ENCODE measurements around the gene F10. TPM values are rescaled to one million over a fixed set of nuclear protein-coding genes. Genes with fewer than 3 reads are reported as not detected.
"Not testable (repeated sequence)": the region's sequence is repeated elsewhere in the genome, so short reads cannot be mapped to it uniquely, and the experiment has no call there.

Gene F10
- total RNA-seq, 1 donor from 2014 or later = 0.08 TPM

DNA sequence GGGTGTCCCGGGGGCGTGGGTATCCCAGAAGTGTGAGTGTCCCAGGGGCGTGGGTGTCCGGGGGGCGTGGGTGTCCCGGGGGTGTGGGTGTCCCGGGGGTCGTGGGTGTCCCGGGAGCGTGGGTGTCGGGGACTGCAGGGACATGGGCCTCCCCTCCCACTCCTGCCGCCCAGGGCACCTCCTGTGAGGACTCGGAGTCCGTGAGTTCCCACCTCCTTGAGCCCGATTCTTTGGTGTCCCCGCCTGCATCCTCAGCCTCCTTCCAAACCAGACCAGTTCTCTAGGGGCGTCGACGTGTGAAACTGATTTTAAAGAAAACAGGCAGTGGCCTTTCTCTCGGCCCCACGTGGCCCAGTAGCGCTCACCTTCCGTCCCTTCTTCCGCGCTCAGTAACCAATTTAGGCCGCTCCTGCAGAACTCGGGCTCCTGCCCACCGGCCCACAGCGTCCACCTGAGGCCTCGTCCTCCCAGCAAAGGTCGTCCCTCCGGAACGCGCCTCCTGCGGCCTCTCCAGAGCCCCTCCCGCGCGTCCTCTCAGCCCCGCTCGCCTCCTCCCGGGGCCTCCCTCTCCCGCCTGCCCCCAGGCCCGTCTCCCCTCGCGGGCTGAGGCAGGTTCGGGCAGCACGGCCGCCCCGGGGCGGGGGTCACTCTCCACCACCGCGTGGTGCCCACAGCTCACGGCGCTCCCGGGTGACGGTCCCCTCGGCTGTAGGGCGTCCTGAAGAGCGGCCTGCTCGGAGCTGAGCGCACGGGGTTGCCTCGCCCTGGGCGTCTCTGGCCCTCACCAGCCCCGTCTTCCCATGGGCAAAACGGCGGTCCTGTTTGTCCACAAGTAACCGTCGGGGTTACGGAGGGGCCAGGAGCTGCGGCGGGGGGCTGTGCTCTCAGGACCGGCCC is 13.2 kb upstream of the F10 start:
- Histone ChIP-seq H3K27me3 (ENCODE audit: control insufficient read depth, insufficient read depth, low read length) (peaks cover 34% of the 10 kb centered on the region), H3K4me3 (ENCODE audit: low read depth, low read length) (no peak overlapping the region), H3K36me3 (ENCODE audit: control insufficient read depth, insufficient read depth, low read length) (no peaks in the 10 kb centered on the region)
- TF ChIP-seq, protein P1, sequence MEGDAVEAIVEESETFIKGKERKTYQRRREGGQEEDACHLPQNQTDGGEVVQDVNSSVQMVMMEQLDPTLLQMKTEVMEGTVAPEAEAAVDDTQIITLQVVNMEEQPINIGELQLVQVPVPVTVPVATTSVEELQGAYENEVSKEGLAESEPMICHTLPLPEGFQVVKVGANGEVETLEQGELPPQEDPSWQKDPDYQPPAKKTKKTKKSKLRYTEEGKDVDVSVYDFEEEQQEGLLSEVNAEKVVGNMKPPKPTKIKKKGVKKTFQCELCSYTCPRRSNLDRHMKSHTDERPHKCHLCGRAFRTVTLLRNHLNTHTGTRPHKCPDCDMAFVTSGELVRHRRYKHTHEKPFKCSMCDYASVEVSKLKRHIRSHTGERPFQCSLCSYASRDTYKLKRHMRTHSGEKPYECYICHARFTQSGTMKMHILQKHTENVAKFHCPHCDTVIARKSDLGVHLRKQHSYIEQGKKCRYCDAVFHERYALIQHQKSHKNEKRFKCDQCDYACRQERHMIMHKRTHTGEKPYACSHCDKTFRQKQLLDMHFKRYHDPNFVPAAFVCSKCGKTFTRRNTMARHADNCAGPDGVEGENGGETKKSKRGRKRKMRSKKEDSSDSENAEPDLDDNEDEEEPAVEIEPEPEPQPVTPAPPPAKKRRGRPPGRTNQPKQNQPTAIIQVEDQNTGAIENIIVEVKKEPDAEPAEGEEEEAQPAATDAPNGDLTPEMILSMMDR (IDR thresholded peaks at IDR 0.05; ENCODE audit: insufficient read depth, low read length, poor library complexity, severe bottlenecking) = no peak
- DNase-seq (ENCODE audit: low read depth) = no peak

DNA sequence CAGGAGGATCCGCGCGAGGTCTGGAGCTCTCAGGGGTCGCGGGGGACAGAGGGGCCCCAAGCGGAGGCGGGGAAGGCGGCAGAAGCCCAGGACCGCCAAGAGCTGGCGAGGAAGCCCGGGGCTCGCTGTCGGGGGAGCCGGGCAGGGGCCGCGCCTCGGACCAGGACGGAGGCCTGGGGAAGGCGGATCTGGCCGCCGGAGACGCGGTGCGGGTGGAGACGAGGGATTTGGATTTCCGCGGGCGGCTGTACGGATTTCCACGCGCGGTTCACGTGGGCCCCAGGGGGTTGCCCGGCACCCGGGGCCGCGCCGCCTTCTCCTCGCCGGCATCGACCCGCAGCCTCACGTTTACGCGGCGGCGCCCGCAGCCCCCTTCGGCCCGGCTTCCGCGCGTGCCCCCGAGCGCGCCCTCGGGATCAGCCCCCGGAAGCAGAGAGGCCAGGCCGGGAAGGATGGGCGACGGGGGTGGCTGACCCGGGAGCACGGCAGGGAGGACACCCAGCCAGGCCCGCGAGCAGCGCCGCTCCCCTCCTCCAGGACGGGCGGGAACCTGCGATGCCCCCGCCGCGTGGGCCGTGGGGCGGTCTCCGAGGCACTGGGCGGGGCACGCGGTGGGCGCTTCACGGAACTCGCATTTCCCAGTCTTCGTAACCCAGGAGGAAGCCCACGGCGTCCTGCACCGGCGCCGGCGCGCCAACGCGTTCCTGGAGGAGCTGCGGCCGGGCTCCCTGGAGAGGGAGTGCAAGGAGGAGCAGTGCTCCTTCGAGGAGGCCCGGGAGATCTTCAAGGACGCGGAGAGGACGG is 12.3 kb upstream of the F10 start:
- no peaks in the 10 kb centered on the region for H3K36me3 ChIP-seq (ENCODE audit: control insufficient read depth, insufficient read depth, low read length)
- peaks cover 33% of the 10 kb centered on the region for H3K27me3 ChIP-seq (ENCODE audit: control insufficient read depth, insufficient read depth, low read length)
- TF ChIP-seq, protein P1 (IDR thresholded peaks at IDR 0.05; ENCODE audit: insufficient read depth, low read length, poor library complexity, severe bottlenecking) = no peak
- peak overlapping the region; percentile 15 for H3K4me3 ChIP-seq (ENCODE audit: low read depth, low read length)
- no peak for DNase-seq (ENCODE audit: low read depth)

DNA sequence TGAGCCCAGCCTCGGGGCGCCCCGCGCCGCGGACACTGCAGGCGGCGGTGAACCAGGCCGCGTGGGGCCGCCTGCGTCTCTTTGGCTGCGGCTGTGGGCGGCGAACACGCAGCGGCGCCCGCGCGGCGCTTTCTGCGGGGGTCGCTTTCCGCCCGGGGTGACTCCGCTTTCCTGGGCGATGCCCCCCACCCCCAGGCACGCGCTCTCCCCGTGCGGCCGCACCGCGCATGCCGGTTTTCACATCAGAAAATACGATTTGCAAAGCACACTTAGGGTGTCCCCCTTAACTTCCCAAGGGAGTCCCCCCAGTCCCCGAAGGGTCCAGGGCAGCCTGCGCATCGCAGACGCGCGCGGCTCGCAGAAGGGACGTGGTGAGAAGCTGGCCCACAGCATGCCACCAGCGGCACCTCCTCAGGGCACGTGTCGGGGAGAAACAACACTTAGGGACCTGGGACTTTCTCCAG is 11.7 kb upstream of the F10 start:
- no peak for DNase-seq (ENCODE audit: low read depth)
- H3K27me3 ChIP-seq (ENCODE audit: control insufficient read depth, insufficient read depth, low read length) = peaks cover 29% of the 10 kb centered on the region
- H3K36me3 ChIP-seq (ENCODE audit: control insufficient read depth, insufficient read depth, low read length) = no peaks in the 10 kb centered on the region
- TF ChIP-seq, protein P1 (IDR thresholded peaks at IDR 0.05; ENCODE audit: insufficient read depth, low read length, poor library complexity, severe bottlenecking) = no peak
- H3K4me3 ChIP-seq (ENCODE audit: low read depth, low read length) = no peak overlapping the region

DNA sequence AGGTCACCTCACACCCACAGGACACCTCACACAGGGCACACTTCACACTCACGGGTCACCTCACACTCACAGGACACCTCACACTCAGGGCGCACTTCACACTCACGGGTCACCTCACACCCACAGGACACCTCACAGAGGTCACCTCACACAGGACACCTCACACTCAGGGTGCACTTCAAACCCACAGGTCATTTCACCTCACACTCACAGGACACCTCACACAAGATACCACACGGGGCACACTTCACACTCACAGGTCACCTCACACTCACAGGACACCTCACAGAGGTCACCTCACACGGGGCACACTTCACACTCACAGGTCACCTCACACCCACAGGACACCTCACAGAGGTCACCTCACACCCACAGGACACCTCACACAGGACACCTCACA is 10.8 kb upstream of the F10 start:
- DNase-seq (ENCODE audit: low read depth); H3K36me3 ChIP-seq (ENCODE audit: control insufficient read depth, insufficient read depth, low read length); H3K4me3 ChIP-seq (ENCODE audit: low read depth, low read length): not testable (repeated sequence)
- H3K27me3 ChIP-seq (ENCODE audit: control insufficient read depth, insufficient read depth, low read length) = peaks cover 29% of the 10 kb centered on the region

DNA sequence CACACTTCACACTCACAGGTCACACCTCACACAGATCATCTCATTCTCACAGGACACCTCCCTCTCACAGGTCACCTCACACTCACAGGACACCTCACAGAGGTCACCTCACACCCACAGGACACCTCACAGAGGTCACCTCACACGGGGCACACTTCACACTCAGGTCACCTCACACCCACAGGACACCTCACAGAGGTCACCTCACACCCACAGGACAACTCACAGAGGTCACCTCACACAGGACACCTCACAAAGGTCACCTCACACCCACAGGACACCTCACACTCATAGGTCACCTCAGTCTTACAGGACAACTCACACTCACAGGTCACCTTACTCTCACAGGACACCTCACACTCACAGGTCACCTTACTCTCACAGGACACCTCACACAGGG is 10.1 kb upstream of the F10 start:
- H3K36me3 ChIP-seq (ENCODE audit: control insufficient read depth, insufficient read depth, low read length); DNase-seq (ENCODE audit: low read depth); H3K4me3 ChIP-seq (ENCODE audit: low read depth, low read length): not testable (repeated sequence)
- H3K27me3 ChIP-seq (ENCODE audit: control insufficient read depth, insufficient read depth, low read length) = peaks cover 29% of the 10 kb centered on the region

DNA sequence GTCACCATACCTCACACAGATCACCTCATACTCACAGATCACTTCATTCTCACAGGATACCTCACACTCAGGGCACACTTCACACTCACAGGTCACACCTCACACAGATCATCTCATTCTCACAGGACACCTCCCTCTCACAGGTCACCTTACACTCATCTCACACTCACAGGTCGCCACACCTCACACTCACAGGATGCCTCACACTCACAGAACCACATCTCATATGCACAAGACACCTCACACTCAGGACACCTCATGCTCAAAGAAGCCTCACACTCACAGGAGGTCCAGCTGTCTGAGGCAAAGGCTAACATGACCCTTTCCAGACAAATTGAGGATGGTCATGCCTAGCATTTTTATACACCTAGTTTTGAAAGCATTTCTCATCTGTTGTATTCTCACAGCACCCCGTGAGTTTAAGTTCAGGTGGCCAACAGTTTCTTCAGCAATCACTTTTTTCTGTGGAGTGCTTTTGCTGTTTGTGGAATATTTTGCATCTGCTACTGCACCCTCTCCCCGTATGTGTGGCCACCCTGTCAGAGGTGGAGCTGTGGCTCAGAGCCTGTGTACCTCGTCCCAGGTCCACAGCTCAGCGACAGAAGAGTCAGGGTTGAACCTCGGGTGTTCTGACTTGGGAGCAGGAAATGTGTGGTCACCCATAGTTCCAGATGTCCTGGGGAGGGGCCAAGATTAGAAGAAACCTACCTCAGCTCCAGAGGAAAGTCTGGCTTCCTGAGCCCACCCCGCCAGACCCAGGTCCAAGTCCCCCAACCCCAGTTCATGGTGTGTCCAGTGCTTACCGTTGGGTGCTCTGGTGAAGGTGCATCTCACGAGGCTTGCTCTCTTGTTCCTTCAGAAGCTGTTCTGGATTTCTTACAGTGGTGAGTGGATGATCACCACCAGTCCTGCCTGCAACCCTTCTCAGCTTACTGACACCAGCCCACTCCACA is 9.4 kb upstream of the F10 start:
- peaks cover 29% of the 10 kb centered on the region for H3K27me3 ChIP-seq (ENCODE audit: control insufficient read depth, insufficient read depth, low read length)

More for the DNA sequence above, 9.4 kb upstream of the F10 start:
- DNase-seq (ENCODE audit: low read depth) = no peak
- H3K36me3 ChIP-seq (ENCODE audit: control insufficient read depth, insufficient read depth, low read length) = no peaks in the 10 kb centered on the region
- no peak overlapping the region for H3K4me3 ChIP-seq (ENCODE audit: low read depth, low read length)
- TF ChIP-seq, protein P1 (IDR thresholded peaks at IDR 0.05; ENCODE audit: insufficient read depth, low read length, poor library complexity, severe bottlenecking) = no peak

Data from kidney epithelial cell (primary cell).